ENCODE data around the gene MED13L. TPM values are rescaled to one million over a fixed set of nuclear protein-coding genes. Genes with fewer than 3 reads are reported as not detected.
"Not testable (repeated sequence)": the region's sequence is repeated elsewhere in the genome, so short reads cannot be mapped to it uniquely, and the experiment has no call there.

Gene MED13L
- total RNA-seq, 1 donor from 2014 or later = 39.8 TPM

- TF ChIP-seq CTCF (IDR thresholded peaks at IDR 0.05; ENCODE audit: insufficient read depth, low read length, severe bottlenecking) = no peak
- Histone ChIP-seq H3K36me3 (ENCODE audit: control insufficient read depth, insufficient read depth, low read length) (peaks cover 9% of the 10 kb centered on the region), H3K27me3 (ENCODE audit: control insufficient read depth, insufficient read depth, low read length) (no peaks in the 10 kb centered on the region), H3K4me3 (ENCODE audit: low read depth, low read length) (no peak overlapping the region)
- FAIRE-seq (no peak), DNase-seq (ENCODE audit: low read depth) (no peak)
Measured at GRCh38 chr12:115984616-115985015, 292.9 kb downstream of the MED13L start.

GRCh38 chr12:115983226-115983798 is 294.2 kb downstream of the MED13L start:
- TF ChIP-seq CTCF (IDR thresholded peaks at IDR 0.05; ENCODE audit: insufficient read depth, low read length, severe bottlenecking) = peak; percentile 45
- no peaks in the 10 kb centered on the region for H3K27me3 ChIP-seq (ENCODE audit: control insufficient read depth, insufficient read depth, low read length)
- H3K36me3 ChIP-seq (ENCODE audit: control insufficient read depth, insufficient read depth, low read length) = peaks cover 11% of the 10 kb centered on the region
- H3K4me3 ChIP-seq (ENCODE audit: low read depth, low read length) = no peak overlapping the region
- FAIRE-seq = no peak
- DNase-seq (ENCODE audit: low read depth) = peak; percentile 12

- H3K36me3 ChIP-seq (ENCODE audit: control insufficient read depth, insufficient read depth, low read length) = peaks cover 10% of the 10 kb centered on the region
- TF ChIP-seq CTCF (IDR thresholded peaks at IDR 0.05; ENCODE audit: insufficient read depth, low read length, severe bottlenecking) = no peak
- no peaks in the 10 kb centered on the region for H3K27me3 ChIP-seq (ENCODE audit: control insufficient read depth, insufficient read depth, low read length)
- FAIRE-seq = no peak
- DNase-seq (ENCODE audit: low read depth) = no peak
- no peak overlapping the region for H3K4me3 ChIP-seq (ENCODE audit: low read depth, low read length)
Measured at GRCh38 chr12:115980339-115980738, 297.2 kb downstream of the MED13L start.

GRCh38 chr12:115979851-115980250 is 297.6 kb downstream of the MED13L start:
- TF ChIP-seq CTCF (IDR thresholded peaks at IDR 0.05; ENCODE audit: insufficient read depth, low read length, severe bottlenecking) = no peak
- DNase-seq (ENCODE audit: low read depth) (no peak), FAIRE-seq (no peak)
- Histone ChIP-seq H3K27me3 (ENCODE audit: control insufficient read depth, insufficient read depth, low read length) (no peaks in the 10 kb centered on the region), H3K36me3 (ENCODE audit: control insufficient read depth, insufficient read depth, low read length) (peaks cover 10% of the 10 kb centered on the region), H3K4me3 (ENCODE audit: low read depth, low read length) (no peak overlapping the region)

GRCh38 chr12:115979351-115979750 is 298.1 kb downstream of the MED13L start:
- FAIRE-seq (no peak), DNase-seq (ENCODE audit: low read depth) (no peak)
- no peak for TF ChIP-seq CTCF (IDR thresholded peaks at IDR 0.05; ENCODE audit: insufficient read depth, low read length, severe bottlenecking)
- peaks cover 10% of the 10 kb centered on the region for H3K36me3 ChIP-seq (ENCODE audit: control insufficient read depth, insufficient read depth, low read length)
- no peaks in the 10 kb centered on the region for H3K27me3 ChIP-seq (ENCODE audit: control insufficient read depth, insufficient read depth, low read length)
- no peak overlapping the region for H3K4me3 ChIP-seq (ENCODE audit: low read depth, low read length)

GRCh38 chr12:115976829-115977228 is 300.7 kb downstream of the MED13L start:
- FAIRE-seq = not testable (repeated sequence)

More at GRCh38 chr12:115976829-115977228, 300.7 kb downstream of the MED13L start:
- not testable (repeated sequence) for DNase-seq (ENCODE audit: low read depth); H3K4me3 ChIP-seq (ENCODE audit: low read depth, low read length); H3K27me3 ChIP-seq (ENCODE audit: control insufficient read depth, insufficient read depth, low read length); H3K36me3 ChIP-seq (ENCODE audit: control insufficient read depth, insufficient read depth, low read length)

Measured in bronchial epithelial cell (primary cell).